OCI-LY7 (cell line): Measurements from ENCODE around the gene EPS8L3.

ENCODE experiments used
- CTCF ChIP-seq: fragments of 200-600 bp; sonication (generic); conservative IDR thresholded peaks from 2 replicates; pipeline ENCODE4 v1.5.1; 2014; ENCODE audit warnings: mild to moderate bottlenecking, antibody characterized with exemption, low read length, moderate library complexity, mixed read lengths
- EZH2phosphoT487 ChIP-seq: fragments of 200-600 bp; sonication (generic); IDR thresholded peaks from 2 replicates; pipeline ENCODE4 v1.6.1; 2018; ENCODE audit warnings: low read depth, borderline replicate concordance, mild to moderate bottlenecking, mixed run types, antibody characterized with exemption, low read length, moderate library complexity, mixed read lengths

GRCh38 chr1:109772658-109773202 is 9.0 kb upstream of the EPS8L3 start:
- no peak for TF ChIP-seq CTCF
- TF ChIP-seq EZH2phosphoT487, result no peak
